Activated CD8-positive, alpha-beta T cell treated with anti-CD3 and anti-CD28 coated beads for 36 hours (primary cell): ENCODE results near the gene MTMR6. TPM values are rescaled to one million over a fixed set of nuclear protein-coding genes. Genes with fewer than 3 reads are reported as not detected.

ENCODE experiments used
- ATAC-seq: fragments of 200-7000 bp; cut with Tn5 transposase; one replicate; pipeline ENCODE4 v1.10.0; 2021; ENCODE audit warnings: mild to moderate bottlenecking, moderate library complexity
- CTCF ChIA-PET: fragments of 350-600 bp; sonication (Branson Sonifier 250); formaldehyde crosslinking; loops from one replicate; lab custom pipeline; 2021; ENCODE audit warnings: antibody characterized with exemption; lab: Charles Lee
- POLR2A ChIA-PET: fragments of 350-600 bp; sonication (Branson Sonifier 250); formaldehyde crosslinking; loops from one replicate; lab custom pipeline; 2021; ENCODE audit warnings: antibody characterized with exemption; lab: Charles Lee
- DNase-seq: peaks from one replicate; pipeline ENCODE4 v3.0.0-alpha.2; 2020
- H3K27ac Mint-ChIP-seq: one replicate; pipeline ENCODE4 v1.8.0; 2021; ENCODE audit warnings: mild to moderate bottlenecking, mixed read lengths
- H3K27me3 Mint-ChIP-seq: one replicate; pipeline ENCODE4 v1.8.0; 2021; ENCODE audit warnings: mixed read lengths
- H3K36me3 Mint-ChIP-seq: one replicate; pipeline ENCODE4 v1.8.0; 2021; ENCODE audit warnings: low read depth, mixed read lengths
- H3K4me1 Mint-ChIP-seq: one replicate; pipeline ENCODE4 v1.8.0; 2021; ENCODE audit warnings: low read depth, mixed read lengths
- H3K4me3 Mint-ChIP-seq: one replicate; pipeline ENCODE4 v1.8.0; 2021; ENCODE audit warnings: mild to moderate bottlenecking, moderate library complexity, mixed read lengths
- H3K9me3 Mint-ChIP-seq: one replicate; pipeline ENCODE4 v1.8.0; 2021; ENCODE audit warnings: mixed read lengths
- intact Hi-C: fragments of 100-400 bp; cut with micrococcal nuclease; formaldehyde crosslinking; loops from one replicate; pipeline ENCODE4 v1.10.0; 2022
- total RNA-seq, 2 experiments: library from RNA; stranded (reverse); gene quantifications; one replicate each; pipeline ENCODE4 v1.2.3, GENCODE V29; 2021
- TF ChIP-seq, protein P1 (sequence below): fragments of 200-600 bp; IDR thresholded peaks from one replicate; pipeline ENCODE4 v1.8.0; 2022; ENCODE audit warnings: antibody characterized with exemption, mild to moderate bottlenecking

The MTMR6 gene
- total RNA-seq, 2 experiments from 2014 or later = 10.7 to 11.3 TPM

DNA sequence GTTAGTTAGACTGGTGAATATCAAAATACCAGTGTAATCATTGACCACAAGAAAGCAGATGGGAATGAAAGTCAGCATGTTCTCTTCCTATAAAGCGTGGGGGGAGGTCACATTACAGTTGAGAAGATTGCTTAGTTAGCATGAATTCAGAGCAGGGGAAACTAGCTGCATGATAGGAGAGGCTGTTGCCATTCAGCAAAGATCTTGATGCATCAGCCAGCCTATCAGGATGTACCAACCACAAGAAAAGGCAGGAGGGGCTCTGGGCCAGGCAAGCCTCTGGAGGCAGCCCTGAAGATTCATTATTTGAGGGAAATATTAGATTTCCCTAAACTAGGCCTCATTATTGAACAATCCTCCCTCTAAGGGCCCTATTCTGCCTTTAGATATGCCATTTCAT, 5.0 kb upstream of the MTMR6 start:
- Mint-ChIP-seq H3K9me3 (no peaks in the 10 kb centered on the region), H3K27me3 (peaks cover 20% of the 10 kb centered on the region), H3K4me3 (no peak overlapping the region), H3K27ac (no peak overlapping the region), H3K36me3 (no peaks in the 10 kb centered on the region), H3K4me1 (peaks cover 4% of the 10 kb centered on the region)
- ATAC-seq = peak; percentile 45
- CTCF ChIA-PET = interaction anchor here (0.8 to 1.3 kb wide), 2 partner anchors 18 to 59 kb away, joined by 3 read pairs; no protein-coding TSS in a partner anchor
- intact Hi-C loops = no loop called here
- TF ChIP-seq, protein P1, sequence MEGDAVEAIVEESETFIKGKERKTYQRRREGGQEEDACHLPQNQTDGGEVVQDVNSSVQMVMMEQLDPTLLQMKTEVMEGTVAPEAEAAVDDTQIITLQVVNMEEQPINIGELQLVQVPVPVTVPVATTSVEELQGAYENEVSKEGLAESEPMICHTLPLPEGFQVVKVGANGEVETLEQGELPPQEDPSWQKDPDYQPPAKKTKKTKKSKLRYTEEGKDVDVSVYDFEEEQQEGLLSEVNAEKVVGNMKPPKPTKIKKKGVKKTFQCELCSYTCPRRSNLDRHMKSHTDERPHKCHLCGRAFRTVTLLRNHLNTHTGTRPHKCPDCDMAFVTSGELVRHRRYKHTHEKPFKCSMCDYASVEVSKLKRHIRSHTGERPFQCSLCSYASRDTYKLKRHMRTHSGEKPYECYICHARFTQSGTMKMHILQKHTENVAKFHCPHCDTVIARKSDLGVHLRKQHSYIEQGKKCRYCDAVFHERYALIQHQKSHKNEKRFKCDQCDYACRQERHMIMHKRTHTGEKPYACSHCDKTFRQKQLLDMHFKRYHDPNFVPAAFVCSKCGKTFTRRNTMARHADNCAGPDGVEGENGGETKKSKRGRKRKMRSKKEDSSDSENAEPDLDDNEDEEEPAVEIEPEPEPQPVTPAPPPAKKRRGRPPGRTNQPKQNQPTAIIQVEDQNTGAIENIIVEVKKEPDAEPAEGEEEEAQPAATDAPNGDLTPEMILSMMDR = no peak
- DNase-seq = no peak
- POLR2A ChIA-PET = interaction anchor here (0.7 to 1.2 kb wide), 3 partner anchors 10 to 16 kb away, joined by 3 read pairs; no protein-coding TSS in a partner anchor

DNA sequence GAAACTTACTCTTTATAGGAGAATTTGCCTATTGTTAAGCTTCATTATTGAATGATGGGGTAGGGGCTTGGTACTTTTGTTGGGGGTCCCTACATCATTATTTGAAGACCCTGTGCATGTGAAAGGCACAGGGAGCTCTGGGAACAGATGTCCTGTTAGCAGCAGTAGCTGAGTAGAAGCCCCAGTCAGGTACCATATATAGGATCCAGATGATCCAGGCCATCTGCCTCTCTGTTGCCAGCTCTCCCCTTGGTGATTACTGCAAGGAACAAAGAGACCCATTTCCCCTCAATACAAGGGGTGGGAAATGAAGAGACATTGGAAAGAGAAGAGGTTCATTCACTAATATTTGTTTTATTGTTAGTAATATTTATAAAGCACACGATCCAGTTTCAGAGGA, 4.4 kb upstream of the MTMR6 start:
- H3K27me3 Mint-ChIP-seq = peaks cover 17% of the 10 kb centered on the region
- H3K27ac Mint-ChIP-seq = no peak overlapping the region
- DNase-seq (no peak), ATAC-seq (no peak)
- POLR2A ChIA-PET = interaction anchor here (0.7 to 1.2 kb wide), 4 partner anchors 10 to 27 kb away, joined by 3 read pairs; no protein-coding TSS in a partner anchor
- no peaks in the 10 kb centered on the region for H3K9me3 Mint-ChIP-seq
- intact Hi-C loops = no loop called here
- H3K36me3 Mint-ChIP-seq = no peaks in the 10 kb centered on the region
- CTCF ChIA-PET = interaction anchor here (1.3 kb wide), 1 partner anchor 18 kb away, joined by 3 read pairs; no protein-coding TSS in a partner anchor
- H3K4me3 Mint-ChIP-seq = no peak overlapping the region
- H3K4me1 Mint-ChIP-seq = peaks cover 4% of the 10 kb centered on the region
- TF ChIP-seq, protein P1 = no peak

DNA sequence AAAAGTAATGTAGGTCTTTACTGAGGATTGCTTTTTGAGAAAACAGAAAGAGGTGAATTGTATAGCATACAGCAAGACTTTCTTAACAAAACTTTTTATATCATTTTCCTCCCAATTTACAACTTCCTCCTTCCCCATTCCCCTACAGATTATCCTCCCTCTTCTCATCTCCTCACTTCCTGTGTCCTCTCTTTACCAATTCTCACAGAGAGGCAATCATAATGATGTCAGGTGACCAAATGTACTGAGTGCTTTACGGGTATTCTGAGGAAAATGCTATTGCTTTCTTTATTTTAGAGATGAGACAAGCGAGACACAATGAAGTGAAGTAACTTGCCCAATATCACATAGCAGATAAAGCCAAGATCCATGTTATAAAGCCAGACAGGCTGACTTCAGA, 1.7 kb upstream of the MTMR6 start:
- CTCF ChIA-PET = no interaction called here
- DNase-seq (no peak), ATAC-seq (no peak)
- no peak overlapping the region for H3K27ac Mint-ChIP-seq
- peaks cover 14% of the 10 kb centered on the region for H3K27me3 Mint-ChIP-seq
- peaks cover 22% of the 10 kb centered on the region for H3K4me1 Mint-ChIP-seq
- TF ChIP-seq, protein P1 = no peak
- POLR2A ChIA-PET = no interaction called here
- H3K4me3 Mint-ChIP-seq = no peak overlapping the region
- no peaks in the 10 kb centered on the region for H3K9me3 Mint-ChIP-seq
- H3K36me3 Mint-ChIP-seq = peaks cover 8% of the 10 kb centered on the region
- intact Hi-C loops = no loop called here

DNA sequence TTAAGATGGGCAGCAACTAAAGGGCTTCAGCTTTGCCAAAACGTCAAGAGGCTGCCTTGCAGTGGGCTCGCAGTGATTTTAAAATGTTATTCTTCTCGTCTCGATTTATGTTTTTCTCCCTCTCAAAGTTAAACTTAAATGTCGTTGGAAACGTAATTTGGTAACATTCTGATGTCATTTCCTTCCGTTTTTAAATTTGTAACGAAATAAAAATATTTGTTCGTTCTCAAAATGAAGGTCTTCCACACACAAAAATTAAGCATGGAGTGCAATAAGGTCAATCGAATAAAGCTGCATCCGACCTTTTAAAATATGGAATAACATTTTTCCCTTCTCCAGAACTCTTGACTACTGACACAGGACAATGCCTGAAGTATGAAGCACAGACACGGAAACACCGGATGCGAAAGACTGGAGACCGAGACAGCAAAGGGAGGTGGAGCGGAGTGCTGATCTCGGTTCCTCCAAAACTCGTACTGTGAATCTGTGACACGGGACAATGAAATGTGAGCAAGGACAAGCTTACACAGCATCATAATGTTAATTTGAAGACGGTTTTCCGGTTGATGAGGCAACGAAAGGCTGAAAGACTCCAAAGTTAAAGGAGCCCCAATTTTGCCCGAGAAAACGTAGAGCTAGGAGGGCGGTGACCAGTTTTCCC, 850 bp downstream of the MTMR6 start:
- CTCF ChIA-PET = interaction anchor here (0.7 to 3.3 kb wide), 8 partner anchors 9 to 33 kb away, joined by 3 to 32 read pairs (median 4); partner anchors contain the start of gene NUP58

More for the DNA sequence above, 850 bp downstream of the MTMR6 start:
- Mint-ChIP-seq H3K4me1 (peaks cover 37% of the 10 kb centered on the region), H3K4me3 (peak overlapping the region; percentile 93), H3K36me3 (peaks cover 10% of the 10 kb centered on the region), H3K27me3 (peaks cover 14% of the 10 kb centered on the region), H3K27ac (peak overlapping the region; percentile 95), H3K9me3 (no peaks in the 10 kb centered on the region)
- intact Hi-C loops = loop anchor here (2.0 kb wide), 1 partner anchor 14 kb away; the partner anchor contains the start of gene NUP58
- DNase-seq (peak; percentile 51), ATAC-seq (peak; percentile 8)
- POLR2A ChIA-PET = interaction anchor here (0.9 to 2.7 kb wide), 7 partner anchors 9 to 52 kb away, joined by 3 to 18 read pairs (median 6); partner anchors contain the start of gene NUP58
- TF ChIP-seq, protein P1 = no peak
